ENCODE measurements around the gene KAT8.
"Not testable (repeated sequence)": the region's sequence is repeated elsewhere in the genome, so short reads cannot be mapped to it uniquely, and the experiment has no call there.

The KAT8 gene

GRCh38 chr16:31083981-31084380, 33.5 kb upstream of the KAT8 start:
- no peak for DNase-seq

DNA sequence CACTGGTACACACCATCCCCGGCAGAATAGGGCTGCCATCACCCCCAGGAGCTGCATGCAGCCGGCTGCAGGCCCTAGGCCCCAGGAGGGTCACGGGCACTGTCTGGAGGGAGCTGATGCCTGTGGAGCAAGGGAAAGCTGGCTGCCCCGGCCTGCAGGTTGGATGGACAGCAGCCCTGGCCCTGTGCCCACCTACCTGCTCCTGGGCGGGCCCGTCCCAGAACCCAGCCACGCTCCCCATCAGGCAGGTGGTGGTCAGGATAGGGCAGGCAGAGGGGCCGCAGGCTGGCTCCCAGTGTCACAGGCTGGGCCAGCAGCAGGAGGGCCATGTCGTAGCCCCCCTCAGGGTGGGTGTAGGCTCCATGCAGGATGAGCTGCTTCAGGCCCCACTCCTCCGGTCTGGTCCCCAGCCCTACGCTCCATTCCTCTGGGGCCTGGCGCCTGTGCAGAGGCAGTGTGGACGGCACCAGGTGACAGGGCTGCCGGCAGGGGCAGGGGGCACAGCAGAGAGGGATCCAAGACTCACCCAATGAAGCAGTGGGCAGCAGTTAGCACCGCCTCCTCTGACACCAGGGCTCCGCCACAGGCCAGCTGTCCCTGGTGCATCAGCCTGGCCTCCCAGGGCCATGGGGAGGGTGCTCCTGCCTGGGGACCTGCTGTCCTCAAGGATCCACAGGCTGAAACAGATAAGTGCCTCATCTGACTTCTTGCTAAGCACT, 32.7 kb upstream of the KAT8 start:
- no peak for DNase-seq

- DNase-seq, result no peak
These were observed 32.1 kb upstream of the KAT8 start for GRCh38 chr16:31085411-31085810.

- DNase-seq, result no peak
These were observed 31.4 kb upstream of the KAT8 start for GRCh38 chr16:31085873-31086628.

- no peak for DNase-seq
These were observed 30.9 kb upstream of the KAT8 start for GRCh38 chr16:31086629-31086906.

DNA sequence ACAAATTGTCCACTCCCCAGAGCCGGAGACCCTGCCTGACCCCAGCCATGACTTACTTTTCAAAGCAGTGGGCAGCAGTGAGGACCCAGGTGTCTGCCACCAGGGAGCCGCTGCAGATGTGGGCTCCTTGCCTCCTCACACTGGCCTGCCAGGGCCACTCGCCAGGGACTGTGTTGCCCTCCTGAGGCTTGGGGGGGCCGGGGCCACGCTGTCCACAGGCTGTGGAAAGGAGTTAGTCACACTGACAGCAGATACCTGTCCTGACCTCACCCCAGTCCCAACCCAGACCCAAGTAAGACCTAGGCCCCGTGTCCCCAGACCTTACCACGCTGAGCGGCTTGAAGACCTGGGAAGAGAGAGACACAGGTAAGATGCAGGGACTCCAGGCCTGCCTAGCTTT, 30.0 kb upstream of the KAT8 start:
- no peak for DNase-seq

DNA sequence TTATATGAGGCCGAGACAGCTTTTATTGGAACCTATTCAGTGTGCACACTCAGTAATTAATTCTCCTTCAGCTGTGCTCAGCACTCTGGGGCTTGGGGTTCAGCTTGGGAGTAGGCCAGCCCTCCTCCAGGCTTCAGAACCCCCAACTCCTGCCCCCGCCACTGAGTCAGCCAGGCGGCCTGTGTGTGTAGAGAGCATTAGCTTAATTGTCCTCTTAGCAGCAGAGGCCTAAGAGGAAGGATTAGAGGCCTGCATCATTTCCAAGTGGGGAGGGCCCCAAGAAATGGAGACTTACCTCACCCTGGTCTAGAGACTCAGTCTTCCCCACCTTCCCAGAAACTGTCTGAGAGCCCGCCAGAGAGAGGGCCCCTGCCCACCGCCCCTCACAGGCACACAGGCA, 29.5 kb upstream of the KAT8 start:
- DNase-seq, result no peak

DNA sequence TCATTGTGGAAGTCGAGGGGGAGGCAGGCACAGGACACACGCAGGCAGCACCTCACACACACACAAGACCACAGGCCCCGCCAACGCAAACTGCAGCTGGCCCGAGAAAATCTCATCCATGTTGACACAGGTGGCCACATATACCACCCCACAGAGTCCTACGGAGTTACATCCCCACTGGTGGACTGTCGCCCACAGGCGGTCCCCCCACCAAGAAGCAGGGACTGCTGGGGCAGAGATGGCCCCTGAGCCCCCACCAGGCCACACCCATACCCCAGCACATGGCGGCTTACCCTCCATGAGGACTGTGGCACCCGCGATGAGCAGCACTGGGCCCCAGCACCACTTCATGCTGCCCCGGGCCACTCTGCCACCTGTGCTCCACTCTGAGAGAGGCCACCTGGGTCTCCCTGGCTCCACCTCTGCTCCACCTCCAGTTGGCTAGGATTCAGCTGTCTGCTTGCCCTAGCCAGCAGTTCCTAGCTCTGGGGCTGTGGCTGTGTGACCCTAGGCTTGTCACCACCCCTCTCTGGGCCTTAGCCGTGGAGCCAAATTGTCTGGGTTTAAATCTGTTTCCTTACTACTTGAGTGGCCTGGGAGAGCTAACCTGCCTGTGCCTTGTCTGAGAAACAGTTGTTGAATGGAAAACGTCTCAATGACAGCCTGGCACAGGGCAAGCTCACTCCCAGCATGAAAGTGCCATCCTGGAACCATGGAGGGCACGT, 28.8 kb upstream of the KAT8 start, which contains the start of gene PRSS53:
PRSS53 (minus strand) TSS at position 485 of the 725 bp plus-strand sequence; CDS start at position 351, 134 bp downstream.
- no peak for DNase-seq

DNA sequence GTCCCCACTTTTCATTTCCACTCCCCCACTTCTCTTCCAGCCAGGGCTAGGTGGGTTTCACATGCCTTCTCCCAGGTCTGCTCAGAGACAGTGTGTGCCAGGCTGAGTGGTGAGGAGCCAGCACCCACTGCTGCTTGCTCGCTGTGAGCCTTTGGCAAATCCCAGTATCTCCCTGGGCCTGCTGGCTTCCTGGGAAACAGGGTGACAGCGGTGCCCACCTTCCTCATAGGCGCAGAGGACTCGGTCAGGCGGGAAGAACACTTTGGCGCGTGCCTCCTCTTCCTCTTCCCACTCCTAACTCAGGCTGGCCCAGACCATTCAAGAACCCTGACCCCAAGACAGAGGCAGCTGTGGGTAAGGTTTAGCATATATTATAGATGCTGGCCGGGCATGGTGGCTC, 28.3 kb upstream of the KAT8 start:
- DNase-seq, result no peak

DNA sequence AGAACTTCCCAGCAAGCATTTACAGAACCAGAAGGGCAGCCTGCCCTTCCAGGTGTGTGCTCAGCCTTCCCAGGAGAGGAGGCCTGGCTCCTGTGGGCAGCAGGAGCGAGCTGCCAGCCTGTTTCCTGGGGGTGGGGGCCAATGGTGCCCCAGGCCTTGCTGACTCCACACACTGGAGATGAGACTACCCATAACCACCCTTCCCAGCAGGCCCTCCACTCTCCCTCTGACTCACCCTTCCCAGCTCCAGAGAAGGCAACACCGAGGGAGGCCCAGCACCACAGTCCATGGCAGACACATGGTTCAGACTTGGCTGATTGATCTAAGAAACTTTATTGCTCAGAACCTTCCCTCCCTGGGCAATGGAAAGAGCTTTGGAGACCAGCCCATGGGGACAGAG, 26.9 kb upstream of the KAT8 start:
- DNase-seq, result no peak

- DNase-seq, result no peak
These were observed 25.1 kb upstream of the KAT8 start for GRCh38 chr16:31092330-31092729.

- peak; percentile 28 for DNase-seq
These were observed 24.2 kb upstream of the KAT8 start for GRCh38 chr16:31093132-31093703.

GRCh38 chr16:31094088-31094423, 23.4 kb upstream of the KAT8 start:
- no peak for DNase-seq

DNA sequence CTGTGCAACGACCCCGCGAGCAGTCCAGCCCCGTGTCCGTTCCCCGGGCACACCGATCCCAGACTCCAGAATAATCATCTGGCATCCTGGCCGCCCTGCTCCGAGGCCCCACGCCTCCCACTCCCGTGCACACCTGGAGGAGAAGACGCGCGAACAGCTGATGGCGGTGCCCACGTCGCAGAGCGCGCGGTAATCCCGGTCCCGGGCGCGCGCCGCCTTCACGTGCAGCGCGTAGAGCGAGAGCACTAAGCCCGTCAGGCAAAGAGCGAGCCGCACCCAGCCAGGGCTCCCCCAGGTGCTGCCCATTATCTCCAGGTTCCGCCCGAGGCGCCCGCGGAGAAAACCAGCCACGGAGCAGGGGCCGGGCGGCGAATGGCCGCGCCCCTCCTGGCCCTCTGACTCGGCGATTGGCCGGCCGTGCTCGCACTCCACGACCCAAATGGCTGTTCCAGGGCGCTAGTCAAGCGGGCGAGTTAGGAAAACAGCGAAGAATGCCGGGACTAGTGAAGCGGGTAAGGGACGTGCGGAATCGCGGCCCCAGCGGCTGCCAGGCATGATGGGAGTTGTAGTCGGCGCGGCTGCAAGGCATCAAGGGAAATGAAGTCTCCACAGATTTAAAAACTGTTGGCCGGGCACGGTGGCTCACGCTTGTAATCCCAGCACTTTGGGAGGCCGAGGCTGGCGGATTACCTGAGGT, 22.9 kb upstream of the KAT8 start, which contains the start of gene VKORC1:
VKORC1 (minus strand) TSS at position 374 of the 697 bp plus-strand sequence; CDS start at position 306, 68 bp downstream.
- DNase-seq, result peak; percentile 95

DNA sequence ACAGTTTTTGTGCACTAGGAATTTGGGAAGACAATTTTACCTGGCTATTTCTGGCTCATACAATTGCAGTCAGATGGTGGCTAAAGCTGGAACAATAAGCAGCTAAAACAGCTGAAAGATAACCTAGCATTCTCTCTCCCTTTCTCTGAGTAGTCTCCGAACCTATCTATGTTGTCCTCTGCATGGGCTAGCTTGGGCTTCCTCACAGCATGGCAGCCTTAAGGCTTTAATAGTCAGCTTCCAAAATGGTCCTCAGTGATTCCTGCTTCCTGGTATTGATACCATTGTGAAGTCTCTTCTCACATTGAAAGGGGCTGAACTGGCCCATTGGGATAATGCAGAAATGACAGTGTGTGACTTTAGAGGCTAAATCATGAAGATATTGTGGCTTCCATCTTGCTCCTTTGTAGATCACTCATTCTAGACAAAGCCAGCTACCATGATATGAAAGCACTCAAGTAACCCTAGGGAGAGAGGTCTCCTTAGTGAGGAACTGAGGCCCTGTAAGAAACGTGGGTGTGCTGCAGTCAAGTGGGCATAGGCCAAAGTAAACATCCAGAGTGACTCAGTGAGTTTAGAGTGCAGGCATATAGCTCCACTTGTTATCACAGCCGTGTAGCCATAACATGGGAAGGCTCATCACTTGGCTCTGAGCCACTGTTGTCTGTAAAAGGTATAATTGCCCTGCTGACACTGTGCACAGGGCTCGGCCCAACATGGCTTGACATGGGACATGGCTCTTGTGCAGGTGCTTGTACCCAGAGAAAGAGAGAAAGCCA, 17.4 kb upstream of the KAT8 start:
- DNase-seq, result no peak

DNA sequence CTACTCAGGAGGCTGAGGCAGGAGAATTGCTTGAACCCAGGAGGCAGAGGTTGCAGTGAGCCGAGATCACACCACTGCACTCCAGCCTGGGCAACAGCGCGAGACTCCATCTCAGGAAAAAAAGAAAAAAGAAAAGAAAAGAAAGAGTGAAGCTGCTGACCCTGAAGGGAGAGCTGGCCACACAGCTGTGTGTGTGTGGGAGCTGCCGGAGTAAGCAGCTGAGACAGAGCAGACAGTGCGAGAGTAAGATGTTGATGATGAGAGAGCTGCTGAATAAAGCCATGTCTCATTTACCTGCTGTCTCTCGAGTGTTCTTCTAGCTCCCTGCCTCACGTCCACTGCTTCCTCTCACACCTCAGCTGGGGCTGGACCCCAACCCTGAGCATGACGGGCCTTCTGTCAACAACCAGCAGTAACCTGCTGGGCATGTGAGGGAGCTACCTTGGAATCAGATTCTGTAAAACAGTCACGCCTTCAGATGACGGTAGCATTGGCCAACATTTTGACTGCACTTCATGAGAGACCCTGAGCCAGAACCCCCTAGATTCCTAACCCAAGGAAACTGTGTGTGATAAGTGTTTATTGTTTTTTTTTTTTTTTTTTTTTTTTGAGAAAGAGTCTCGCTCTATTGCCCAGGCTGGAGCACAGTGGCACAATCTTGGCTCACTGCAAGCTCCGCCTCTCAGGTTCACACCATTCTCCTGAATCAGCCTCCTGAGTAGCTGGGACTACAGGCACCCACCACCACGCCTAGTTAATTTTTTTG, 16.4 kb upstream of the KAT8 start:
- DNase-seq, result not testable (repeated sequence)

DNA sequence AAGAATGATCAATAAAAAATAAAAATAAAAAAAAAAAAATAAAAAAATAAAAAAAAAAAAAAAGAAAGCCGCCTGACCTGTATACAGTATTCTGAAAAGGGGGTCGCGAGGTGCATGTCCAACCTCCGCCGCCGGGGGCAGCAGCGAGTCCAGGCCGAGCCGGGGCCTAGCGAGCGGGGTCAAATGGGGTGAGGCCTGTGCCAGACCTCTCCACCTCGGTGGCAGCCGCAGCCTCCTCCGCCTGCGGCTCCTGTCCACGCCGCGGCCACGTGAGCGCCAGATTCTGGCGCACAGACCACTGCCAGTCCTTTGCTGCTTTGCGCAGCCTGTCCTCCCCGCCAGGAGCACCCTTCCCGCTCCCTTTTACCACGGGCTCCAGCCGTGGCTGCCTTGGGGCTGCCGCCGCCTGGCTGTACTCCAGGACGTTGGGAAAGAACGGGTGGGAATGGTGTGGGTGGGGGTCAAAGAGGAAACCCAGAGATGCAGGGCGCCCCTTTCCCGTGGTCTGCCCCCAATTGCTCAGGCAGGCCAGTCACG, 11.7 kb upstream of the KAT8 start:
- peak; percentile 72 for DNase-seq

DNA sequence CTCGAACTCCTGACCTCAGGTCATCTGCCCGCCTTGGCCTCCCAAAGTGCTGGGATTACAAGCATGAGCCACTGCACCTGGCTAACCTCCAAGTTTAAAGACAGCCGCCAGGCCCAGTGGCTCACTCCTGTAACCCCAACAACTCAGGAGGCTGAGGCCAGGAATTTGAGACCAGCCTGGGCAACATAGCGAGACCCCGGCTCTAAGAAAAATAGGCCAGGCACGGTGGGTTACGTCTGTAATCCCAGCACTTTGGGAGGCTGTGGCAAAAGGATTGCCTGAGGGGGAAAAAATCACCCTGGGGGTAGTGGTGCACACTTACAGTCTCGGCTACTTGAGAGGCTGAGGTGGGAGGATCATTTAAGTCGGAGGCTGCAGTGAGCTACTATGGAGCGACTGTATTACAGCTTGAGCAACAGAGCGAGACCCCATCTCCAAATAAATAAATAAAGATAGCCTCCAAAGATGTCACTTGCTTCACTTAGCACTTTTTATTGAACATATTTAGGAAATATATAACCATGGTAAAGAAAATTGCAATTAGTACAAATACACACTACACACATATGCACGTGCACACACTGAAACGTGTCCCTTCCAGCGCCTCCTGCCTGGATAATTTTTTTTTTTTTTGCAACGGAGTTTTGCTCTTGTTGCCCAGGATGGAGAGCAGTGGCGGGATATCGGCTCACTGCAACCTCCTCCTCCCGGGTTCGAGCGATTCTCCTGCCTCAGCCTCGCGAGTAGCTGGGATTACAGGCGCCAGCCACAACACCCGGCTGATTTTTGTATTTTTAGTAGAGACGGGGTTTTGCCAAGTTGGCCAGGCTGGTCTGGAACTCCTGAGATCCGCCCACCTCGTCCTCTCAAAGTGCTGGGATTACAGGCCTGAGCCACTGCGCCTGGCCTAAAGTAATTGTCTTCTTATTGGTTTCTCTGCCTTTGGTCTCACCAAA, 10.7 kb upstream of the KAT8 start:
- no peak for DNase-seq

GRCh38 chr16:31107465-31107867, 10.0 kb upstream of the KAT8 start:
- DNase-seq, result no peak
